DND-41 (cell line): ENCODE results near the gene HRAS.

Source experiments
- CTCF ChIP-seq: IDR thresholded peaks from 2 replicates; pipeline ENCODE4 v1.5.1; 2012; ENCODE audit warnings: borderline replicate concordance, low read length, moderate library complexity, mild to moderate bottlenecking; ENCODE audit not compliant: poor library complexity, severe bottlenecking; ENCODE audit errors: extremely low read depth
- EZH2 ChIP-seq: IDR thresholded peaks from 3 replicates; pipeline ENCODE4 v1.6.1; 2012; ENCODE audit warnings: borderline replicate concordance, low read depth, mild to moderate bottlenecking, moderate library complexity, low read length, inconsistent platforms; ENCODE audit not compliant: severe bottlenecking

DNA sequence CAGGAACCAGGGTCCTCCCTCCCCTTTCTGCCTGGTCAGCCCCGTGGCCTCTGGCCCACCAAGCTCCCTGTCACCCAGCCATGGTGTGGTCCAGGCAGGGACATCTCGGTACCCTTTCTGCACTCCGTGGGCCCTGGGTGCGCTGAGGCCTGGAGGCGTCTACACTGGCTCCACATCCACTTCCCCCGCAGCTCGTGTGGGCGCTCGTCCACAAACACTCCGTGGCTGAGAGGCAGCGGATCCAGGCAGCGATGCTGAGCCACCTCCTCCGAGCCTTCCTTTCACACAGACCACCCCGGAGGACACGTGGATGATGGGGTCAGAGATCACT, 44.5 kb downstream of the HRAS start:
- TF ChIP-seq CTCF = no peak
- no peak for TF ChIP-seq EZH2
